ENCODE results near the gene OASL. TPM values are rescaled to one million over a fixed set of nuclear protein-coding genes. Genes with fewer than 3 reads are reported as not detected.
"Not testable (repeated sequence)": the region's sequence is repeated elsewhere in the genome, so short reads cannot be mapped to it uniquely, and the experiment has no call there.

OASL gene
- total RNA-seq, 1 experiment from 2014 or later, result not detected

DNA sequence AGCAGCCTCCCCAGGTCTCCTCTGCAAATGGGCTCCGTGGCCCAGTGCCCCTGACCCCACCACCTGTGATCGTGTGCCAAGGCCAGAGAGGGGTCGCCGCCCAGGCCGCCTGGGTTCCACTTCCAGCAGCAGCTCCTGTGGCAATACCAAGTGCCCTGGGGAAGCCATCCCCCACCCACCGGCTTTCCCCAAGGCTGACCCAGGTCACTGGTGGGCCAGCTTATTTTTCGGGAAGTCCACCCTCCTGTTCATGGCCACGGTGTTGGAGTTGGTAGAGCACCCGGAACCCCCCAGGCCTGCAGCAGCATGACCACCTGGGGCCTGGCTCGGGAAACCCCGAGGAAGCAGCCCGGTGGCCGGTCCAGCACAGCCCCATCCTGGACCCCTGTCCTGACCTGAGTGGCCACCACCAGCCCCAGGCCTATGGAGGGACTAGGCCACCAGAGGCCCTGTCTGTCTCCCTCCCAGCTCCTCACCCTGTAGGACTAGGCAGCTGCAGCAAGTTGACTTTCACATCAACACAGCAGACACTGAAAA lies 40.8 kb upstream of the OASL start:
- H2AK5ac ChIP-seq (ENCODE audit: insufficient read length, low read length), result no peak overlapping the region
- H2BK12ac ChIP-seq (ENCODE audit: insufficient read length, low read depth, low read length), result no peak overlapping the region
- H4K20me1 ChIP-seq (ENCODE audit: control insufficient read depth, insufficient read depth, insufficient read length), result no peaks in the 10 kb centered on the region
- H3K27me3 Mint-ChIP-seq (ENCODE audit: low read depth), result no peaks in the 10 kb centered on the region; the same call in 1 of the 2 replicates
- peaks cover 14 to 26% of the 10 kb centered on the region in 2 experiments for H3K9me3 Mint-ChIP-seq
- no CpG with 5 or more reads among the region's 13 CpGs for WGBS (ENCODE audit: extremely low coverage, insufficient read length, low lambda C conversion rate)
- no peaks in the 10 kb centered on the region for H3K79me2 ChIP-seq (ENCODE audit: insufficient read depth, low read length)
- no peak overlapping the region for H3K27ac Mint-ChIP-seq
- H3K4me2 ChIP-seq (ENCODE audit: insufficient read depth, insufficient read length, low read length), result no peak overlapping the region
- H3K14ac ChIP-seq (ENCODE audit: insufficient read depth, low read length), result no peak overlapping the region; the same call in 1 of the 2 replicates
- H2BK5ac ChIP-seq (ENCODE audit: insufficient read length, low read length), result no peak overlapping the region
- H3K23me2 ChIP-seq (ENCODE audit: insufficient read length, low read depth, low read length, poor library complexity, severe bottlenecking), result no peaks in the 10 kb centered on the region
- no peak overlapping the region for H3T11ph ChIP-seq (ENCODE audit: low read length)
- H3K4ac ChIP-seq (ENCODE audit: low read depth, low read length), result no peak overlapping the region
- peaks cover 0 to 9% (median 2%) of the 10 kb centered on the region in 3 experiments; a peak in 2 of 7 replicates for H3K36me3 Mint-ChIP-seq (ENCODE audit: insufficient read depth in 1 of 3, low read depth in 3 of 3)
- H3K56ac ChIP-seq (ENCODE audit: insufficient read length, low read depth, low read length), result no peak overlapping the region
- no peak overlapping the region for H2BK20ac ChIP-seq (ENCODE audit: low read depth, low read length, poor library complexity, severe bottlenecking)
- H3K9ac ChIP-seq (ENCODE audit: extremely low read depth, insufficient read length, low read length), result no peak overlapping the region
- no peak overlapping the region for H2AFZ ChIP-seq (ENCODE audit: low read length)
- 0 out of 4 replicates have a peak, but pooled peaks cover 0 to 2% of the 10 kb centered on the region in 2 experiments for H3K4me1 Mint-ChIP-seq
- H3K18ac ChIP-seq (ENCODE audit: insufficient read length, low read depth, low read length), result no peak overlapping the region
- H3K4me1 ChIP-seq (ENCODE audit: insufficient read depth, low read length), result no peaks in the 10 kb centered on the region
- no peak overlapping the region for H2BK15ac ChIP-seq (ENCODE audit: low read depth, low read length)
- H4K8ac ChIP-seq (replicated peaks; ENCODE audit: insufficient read length, low read depth, low read length), result no peak overlapping the region
- no peaks in the 10 kb centered on the region for H3K9me3 ChIP-seq (ENCODE audit: control insufficient read depth, low read depth, low read length)
- no peak overlapping the region for H3K4me3 Mint-ChIP-seq
- H3K27ac ChIP-seq (ENCODE audit: insufficient read length, low read depth, low read length), result no peak overlapping the region
- DNase-seq, result no peak
- H2BK120ac ChIP-seq (ENCODE audit: low read depth, low read length, poor library complexity, severe bottlenecking), result no peak overlapping the region
- no peaks in the 10 kb centered on the region for H3K27me3 ChIP-seq (ENCODE audit: insufficient read depth, low read length)
- no peak overlapping the region for H4K91ac ChIP-seq (ENCODE audit: insufficient read length, low read depth, low read length)
- H3K23ac ChIP-seq (ENCODE audit: insufficient read length, low read depth, low read length), result no peak overlapping the region
- no peak overlapping the region for H4K5ac ChIP-seq (ENCODE audit: insufficient read length, low read depth, low read length)
- no peaks in the 10 kb centered on the region for H3K79me1 ChIP-seq (ENCODE audit: insufficient read depth, low read depth, low read length, poor library complexity, severe bottlenecking)
- TF ChIP-seq, protein P1, sequence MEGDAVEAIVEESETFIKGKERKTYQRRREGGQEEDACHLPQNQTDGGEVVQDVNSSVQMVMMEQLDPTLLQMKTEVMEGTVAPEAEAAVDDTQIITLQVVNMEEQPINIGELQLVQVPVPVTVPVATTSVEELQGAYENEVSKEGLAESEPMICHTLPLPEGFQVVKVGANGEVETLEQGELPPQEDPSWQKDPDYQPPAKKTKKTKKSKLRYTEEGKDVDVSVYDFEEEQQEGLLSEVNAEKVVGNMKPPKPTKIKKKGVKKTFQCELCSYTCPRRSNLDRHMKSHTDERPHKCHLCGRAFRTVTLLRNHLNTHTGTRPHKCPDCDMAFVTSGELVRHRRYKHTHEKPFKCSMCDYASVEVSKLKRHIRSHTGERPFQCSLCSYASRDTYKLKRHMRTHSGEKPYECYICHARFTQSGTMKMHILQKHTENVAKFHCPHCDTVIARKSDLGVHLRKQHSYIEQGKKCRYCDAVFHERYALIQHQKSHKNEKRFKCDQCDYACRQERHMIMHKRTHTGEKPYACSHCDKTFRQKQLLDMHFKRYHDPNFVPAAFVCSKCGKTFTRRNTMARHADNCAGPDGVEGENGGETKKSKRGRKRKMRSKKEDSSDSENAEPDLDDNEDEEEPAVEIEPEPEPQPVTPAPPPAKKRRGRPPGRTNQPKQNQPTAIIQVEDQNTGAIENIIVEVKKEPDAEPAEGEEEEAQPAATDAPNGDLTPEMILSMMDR (conservative IDR thresholded peaks at IDR 0.05), result no peak

DNA sequence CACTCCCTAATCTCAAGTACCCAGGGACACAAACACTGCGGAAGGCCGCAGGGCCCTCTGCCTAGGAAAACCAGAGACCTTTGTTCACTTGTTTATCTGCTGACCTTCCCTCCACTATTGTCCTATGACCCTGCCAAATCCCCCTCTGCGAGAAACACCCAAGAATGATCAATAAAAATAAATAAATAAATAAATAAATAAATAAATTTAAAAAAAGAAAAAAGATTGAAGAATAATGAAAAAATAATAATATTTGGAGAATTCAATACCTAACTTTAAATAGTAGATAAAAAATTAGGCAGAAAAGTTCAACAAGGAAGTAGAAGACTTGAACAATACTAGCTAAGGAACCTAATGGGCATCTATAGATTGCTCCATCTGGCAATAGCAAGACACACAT lies 38.4 kb upstream of the OASL start:
- not testable (repeated sequence) for H3K4me1 ChIP-seq (ENCODE audit: insufficient read depth, low read length); H4K8ac ChIP-seq (replicated peaks; ENCODE audit: insufficient read length, low read depth, low read length); H3K27ac ChIP-seq (ENCODE audit: insufficient read length, low read depth, low read length); H3K4ac ChIP-seq (ENCODE audit: low read depth, low read length); H3K9ac ChIP-seq (ENCODE audit: extremely low read depth, insufficient read length, low read length); H3K79me2 ChIP-seq (ENCODE audit: insufficient read depth, low read length); H3K9me3 ChIP-seq (ENCODE audit: control insufficient read depth, low read depth, low read length); H3K79me1 ChIP-seq (ENCODE audit: insufficient read depth, low read depth, low read length, poor library complexity, severe bottlenecking); H3K4me2 ChIP-seq (ENCODE audit: insufficient read depth, insufficient read length, low read length); H4K91ac ChIP-seq (ENCODE audit: insufficient read length, low read depth, low read length); H3K27me3 ChIP-seq (ENCODE audit: insufficient read depth, low read length); H3K56ac ChIP-seq (ENCODE audit: insufficient read length, low read depth, low read length); H2BK20ac ChIP-seq (ENCODE audit: low read depth, low read length, poor library complexity, severe bottlenecking); H2BK120ac ChIP-seq (ENCODE audit: low read depth, low read length, poor library complexity, severe bottlenecking); H3K23ac ChIP-seq (ENCODE audit: insufficient read length, low read depth, low read length); H4K5ac ChIP-seq (ENCODE audit: insufficient read length, low read depth, low read length); H3K14ac ChIP-seq (ENCODE audit: insufficient read depth, low read length); H4K20me1 ChIP-seq (ENCODE audit: control insufficient read depth, insufficient read depth, insufficient read length); H2AFZ ChIP-seq (ENCODE audit: low read length); H2BK15ac ChIP-seq (ENCODE audit: low read depth, low read length); H3K23me2 ChIP-seq (ENCODE audit: insufficient read length, low read depth, low read length, poor library complexity, severe bottlenecking); DNase-seq; H3K27me3 Mint-ChIP-seq (ENCODE audit: low read depth); H3K4me3 Mint-ChIP-seq; H3K18ac ChIP-seq (ENCODE audit: insufficient read length, low read depth, low read length); H3K27ac Mint-ChIP-seq; H2BK12ac ChIP-seq (ENCODE audit: insufficient read length, low read depth, low read length); H3K4me1 Mint-ChIP-seq; H2BK5ac ChIP-seq (ENCODE audit: insufficient read length, low read length); H2AK5ac ChIP-seq (ENCODE audit: insufficient read length, low read length); H3T11ph ChIP-seq (ENCODE audit: low read length)
- peaks cover 2 to 13% (median 3%) of the 10 kb centered on the region in 3 experiments; a peak in 3 of 7 replicates for H3K36me3 Mint-ChIP-seq (ENCODE audit: insufficient read depth in 1 of 3, low read depth in 3 of 3)
- peaks cover 30 to 44% of the 10 kb centered on the region in 2 experiments for H3K9me3 Mint-ChIP-seq
- WGBS (ENCODE audit: extremely low coverage, insufficient read length, low lambda C conversion rate), result no CpG with 5 or more reads among the region's 3 CpGs

Data from H9 (cell line).